RCC 7860 (cell line): ENCODE results near the gene LINGO1.

Source experiments
- DNase-seq: peaks from one replicate; pipeline ENCODE4 v3.0.0-alpha.2; 2015; ENCODE audit warnings: low spot score
- FAIRE-seq: peaks from 2 replicates; lab custom pipeline; 2012; peaks lifted over from hg19 to GRCh38; lab: Jason Lieb, UNC

The LINGO1 gene

DNA sequence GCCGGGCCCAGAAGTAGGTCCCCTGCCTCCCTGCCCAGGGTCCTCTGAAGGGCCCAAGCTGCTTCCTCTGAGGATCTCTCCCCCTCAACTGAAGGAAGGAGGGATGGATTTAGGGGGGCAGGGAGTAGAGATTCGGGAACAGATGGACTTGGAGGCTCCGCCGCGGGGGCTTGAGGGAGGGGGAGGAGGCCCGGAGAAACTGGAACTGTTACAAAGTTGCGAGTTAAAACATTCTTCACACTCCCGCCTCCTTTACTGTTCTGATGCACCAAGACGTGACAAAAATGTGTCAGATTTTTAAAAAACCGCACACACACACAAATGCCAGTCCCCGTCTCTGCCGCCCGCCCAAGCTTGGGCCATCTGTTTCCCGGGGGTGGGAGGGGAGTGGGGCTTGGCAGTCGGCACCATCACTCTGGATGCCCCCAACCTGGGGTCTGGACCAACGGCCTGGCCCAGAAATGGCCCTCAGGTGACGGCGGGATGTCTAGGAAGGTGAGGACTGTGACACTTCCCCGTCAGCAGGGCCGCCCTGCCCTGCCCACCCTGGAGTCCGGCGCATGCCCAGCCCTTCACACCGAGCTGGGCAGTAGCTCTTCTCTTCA, 25.0 kb upstream of the LINGO1 start:
- FAIRE-seq (no peak), DNase-seq (no peak)

DNA sequence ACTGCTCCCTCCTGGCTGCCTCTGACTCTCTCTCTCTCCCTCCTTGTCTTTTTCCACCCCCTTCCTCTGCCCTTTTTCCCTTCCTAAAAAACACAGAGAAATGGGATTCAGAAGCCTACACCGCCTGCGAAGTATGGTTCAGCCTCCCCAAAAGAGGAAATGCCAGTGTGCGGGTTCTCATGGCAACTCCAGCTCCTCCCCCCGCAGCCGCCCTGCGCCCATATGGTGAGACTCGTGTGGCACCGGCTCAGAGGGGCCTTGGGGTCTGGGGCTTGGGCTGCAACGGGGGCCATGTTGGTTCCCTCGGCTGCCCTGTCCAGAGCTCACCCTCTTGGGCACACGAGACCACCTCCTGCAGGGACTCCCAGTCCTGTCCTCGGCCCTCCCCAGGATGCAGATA, 23.6 kb upstream of the LINGO1 start:
- no peak for DNase-seq

DNA sequence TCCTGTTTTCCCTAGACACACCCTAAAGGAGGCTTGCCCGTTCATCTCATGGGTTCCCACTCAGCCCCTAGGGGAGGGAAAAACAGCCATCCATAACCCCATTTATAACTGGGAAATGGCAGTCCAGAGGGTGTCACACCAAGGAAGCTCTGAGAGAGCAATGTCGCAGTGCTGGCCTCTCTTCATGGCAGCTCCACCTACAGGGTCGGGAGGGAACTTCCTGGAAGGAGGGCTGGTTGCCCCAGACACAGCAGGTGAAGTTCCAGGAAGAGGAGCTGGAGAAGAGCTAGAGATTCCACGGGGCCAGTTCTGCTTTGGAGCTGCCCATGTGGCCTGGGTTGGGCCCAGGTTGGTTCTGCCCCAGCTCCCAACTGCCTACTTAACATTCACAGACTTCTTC, 22.3 kb upstream of the LINGO1 start:
- DNase-seq: no peak
- FAIRE-seq: no peak

More for the DNA sequence above, 23.6 kb upstream of the LINGO1 start:
- no peak for FAIRE-seq

DNA sequence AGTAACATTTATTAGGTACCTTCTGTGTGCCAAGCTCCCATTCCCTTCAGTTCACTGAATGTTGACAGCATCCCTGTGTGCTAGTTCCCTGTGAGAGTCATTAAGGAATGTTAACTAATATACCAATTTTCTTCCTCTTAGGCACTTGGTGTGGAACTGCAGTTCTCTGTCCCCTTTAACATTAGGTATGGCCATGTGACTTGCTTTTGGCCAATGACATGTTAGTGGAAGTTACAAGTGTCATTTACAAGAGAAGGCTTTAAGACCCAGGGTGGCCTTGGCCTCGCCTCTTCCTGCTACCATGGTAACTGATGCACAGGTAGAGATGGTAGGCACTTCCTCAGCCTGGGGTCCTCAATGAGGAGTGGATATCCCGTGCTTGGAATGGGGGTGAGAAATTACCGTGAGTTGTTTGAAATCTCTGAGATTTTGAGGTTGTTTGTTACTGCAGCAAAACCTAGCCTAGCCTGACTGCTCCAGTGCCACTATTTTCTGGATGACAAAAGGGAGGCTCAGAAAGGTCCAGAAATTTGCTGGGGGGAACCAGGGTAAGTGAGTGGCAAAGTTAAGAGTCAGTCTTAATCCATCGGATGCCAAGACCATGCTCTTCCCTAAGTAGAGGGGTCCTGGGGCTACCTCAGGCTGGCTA, 21.2 kb upstream of the LINGO1 start:
- DNase-seq: no peak
- FAIRE-seq: no peak

DNA sequence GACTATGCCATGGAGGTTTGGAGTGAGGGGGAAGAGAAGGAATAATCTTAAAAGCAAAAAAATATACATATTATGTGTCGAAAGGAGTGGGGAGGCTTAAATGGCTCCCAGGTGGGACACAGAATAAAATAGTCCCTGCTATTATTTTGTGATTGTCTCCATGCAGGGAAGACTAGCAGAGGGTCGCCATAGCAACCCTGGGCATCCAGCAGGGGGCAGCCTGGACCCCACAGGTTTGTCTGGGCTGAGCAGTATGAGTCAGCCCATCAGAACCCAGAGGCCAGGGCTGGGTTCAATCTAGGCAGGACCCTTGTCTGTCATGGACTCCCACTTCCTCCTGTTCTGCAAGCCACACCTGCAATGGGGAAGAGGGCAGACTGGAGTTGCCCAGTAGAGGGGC, 17.6 kb upstream of the LINGO1 start:
- FAIRE-seq: no peak
- DNase-seq: peak; percentile 8

DNA sequence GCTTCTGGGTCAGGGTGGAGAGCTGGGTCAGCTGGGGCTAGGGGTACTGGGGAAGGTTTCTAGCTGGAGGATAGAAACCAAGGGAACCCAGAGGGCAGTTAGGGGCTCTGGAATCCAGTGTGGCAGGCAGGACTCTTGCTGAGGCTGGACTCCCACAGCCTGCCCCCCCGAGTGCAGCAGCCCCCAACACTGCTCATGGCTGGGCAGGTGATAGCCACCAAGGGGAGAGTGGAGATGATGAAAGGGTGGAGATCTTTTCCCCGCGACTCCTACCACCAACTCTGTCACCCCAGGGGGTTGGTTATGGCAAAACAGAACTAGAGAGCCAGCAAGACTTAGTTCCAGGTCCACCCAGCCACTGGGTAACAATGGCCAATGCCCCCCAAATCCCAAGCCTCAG, 16.9 kb upstream of the LINGO1 start:
- FAIRE-seq (no peak), DNase-seq (no peak)

- FAIRE-seq: no peak
These were observed 16.3 kb upstream of the LINGO1 start for GRCh38 chr15:77649017-77649416.

DNA sequence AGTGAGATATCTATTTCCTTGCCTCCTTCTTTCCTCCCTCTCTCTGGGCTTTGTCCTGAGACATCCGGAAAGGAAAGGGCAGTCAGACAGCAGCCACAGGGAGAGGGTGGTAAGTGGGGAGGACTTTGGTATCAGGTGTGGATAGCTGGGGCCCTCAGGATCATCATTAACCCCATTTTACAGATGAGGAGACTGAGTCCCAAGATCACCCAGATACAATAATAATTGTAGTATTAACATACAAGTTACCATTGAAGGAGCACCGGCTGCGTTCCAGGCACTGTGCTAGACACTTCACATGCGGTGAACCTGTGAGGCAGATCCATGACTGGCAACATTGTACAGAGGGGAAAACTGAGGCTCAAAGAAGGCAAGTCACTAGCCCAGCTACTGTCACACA, 15.2 kb upstream of the LINGO1 start:
- FAIRE-seq (no peak), DNase-seq (no peak)

More at GRCh38 chr15:77649017-77649416, 16.3 kb upstream of the LINGO1 start:
- DNase-seq: no peak

GRCh38 chr15:77646104-77646694, 13.5 kb upstream of the LINGO1 start:
- no peak for FAIRE-seq
- no peak for DNase-seq

DNA sequence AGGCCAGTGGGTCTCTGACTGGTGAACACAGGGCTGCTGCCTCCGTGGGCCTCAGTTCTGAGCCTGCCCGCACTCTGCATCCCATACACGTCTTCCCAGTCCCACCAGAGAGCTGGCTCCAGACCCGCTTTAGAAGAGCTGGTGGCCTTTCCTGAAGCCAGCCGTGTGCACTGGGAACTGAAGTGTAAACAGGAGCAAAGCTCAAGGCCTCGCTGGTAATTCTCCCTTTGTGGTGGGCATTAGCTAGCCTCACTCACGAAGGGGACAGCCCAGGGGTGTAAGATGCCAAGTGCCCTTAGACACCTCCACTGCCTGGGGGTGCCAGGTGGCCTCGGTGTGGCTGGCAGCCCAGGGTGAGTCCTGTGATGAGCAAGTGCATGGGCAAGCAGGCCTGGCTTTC, 12.9 kb upstream of the LINGO1 start:
- no peak for FAIRE-seq
- no peak for DNase-seq

DNA sequence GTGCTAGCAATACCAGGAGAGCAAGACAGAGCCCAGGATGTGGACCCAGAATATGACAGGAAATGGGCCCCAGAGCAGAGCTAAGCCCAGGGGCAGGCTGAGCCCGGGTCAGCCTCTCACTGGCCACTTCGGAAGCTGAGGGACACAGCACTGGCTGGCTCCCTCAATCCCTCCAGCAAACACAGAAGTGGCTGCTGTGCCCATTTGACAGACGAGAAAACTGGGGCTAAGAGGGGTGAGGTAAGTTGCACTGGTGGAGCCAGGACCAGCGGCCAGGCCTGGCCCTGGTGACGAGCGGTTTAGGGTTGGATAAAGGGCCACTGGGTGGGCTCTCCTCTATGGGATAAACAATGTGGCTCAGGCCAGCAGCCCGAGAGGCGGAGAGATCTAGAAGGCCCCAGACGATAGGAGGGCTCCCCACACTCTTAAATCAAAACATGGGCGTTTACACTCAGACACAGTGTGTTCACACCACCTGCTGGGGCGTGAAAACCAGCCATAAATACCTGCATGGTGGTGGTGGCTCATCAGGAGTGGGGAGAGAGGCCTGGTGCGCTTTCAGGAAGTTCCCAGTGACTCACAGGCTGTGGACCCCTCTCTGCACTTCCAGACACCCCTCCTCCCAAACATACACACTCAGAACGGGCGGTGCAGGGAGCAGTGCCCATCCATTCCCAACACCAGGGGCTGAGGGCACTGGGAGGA, 12.0 kb upstream of the LINGO1 start:
- FAIRE-seq (no peak), DNase-seq (no peak)

DNA sequence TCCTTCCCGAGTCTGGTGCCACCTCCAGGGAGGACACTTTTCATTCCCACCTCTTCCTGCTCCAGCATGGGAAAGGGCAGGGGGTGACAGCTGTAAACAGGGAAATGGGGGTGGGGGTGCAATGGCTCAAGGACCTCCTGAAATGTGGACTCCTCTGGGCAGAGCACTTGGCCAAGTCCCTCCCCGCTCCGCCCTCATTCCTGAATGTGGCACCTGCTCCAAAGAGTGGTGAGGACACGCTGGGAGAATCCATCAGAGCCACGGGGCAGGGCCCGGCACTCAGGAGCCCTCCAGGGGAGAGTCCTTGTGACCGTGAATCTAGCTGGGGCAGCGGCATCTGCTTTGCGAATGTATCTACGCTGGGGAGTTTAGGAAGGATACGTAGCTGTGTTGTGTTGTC, 11.1 kb upstream of the LINGO1 start:
- DNase-seq: no peak

GRCh38 chr15:77642793-77643430, 10.2 kb upstream of the LINGO1 start:
- DNase-seq: no peak
- no peak for FAIRE-seq

More for the DNA sequence above, 11.1 kb upstream of the LINGO1 start:
- FAIRE-seq: no peak

DNA sequence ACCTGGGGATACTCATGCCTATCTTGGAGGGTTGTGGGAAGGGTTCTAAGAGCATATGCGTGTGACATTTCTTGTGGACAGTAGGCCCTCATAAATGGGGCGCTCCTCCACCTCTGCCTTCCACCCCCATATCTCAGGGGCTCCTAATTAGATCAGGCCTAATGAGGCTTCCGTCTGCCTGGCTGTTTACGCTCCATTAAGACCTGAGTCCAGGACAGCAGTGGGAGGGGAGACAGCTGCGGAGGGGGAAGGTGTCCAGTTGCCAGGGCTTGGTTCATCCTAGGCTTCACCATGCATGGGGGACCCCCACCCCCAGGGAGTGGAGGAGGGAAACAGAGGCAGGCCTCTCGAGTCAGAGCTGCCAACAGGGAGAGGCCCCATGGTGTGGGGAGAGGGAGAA, 9.3 kb upstream of the LINGO1 start:
- no peak for FAIRE-seq

GRCh38 chr15:77640615-77641014, 7.9 kb upstream of the LINGO1 start:
- FAIRE-seq (no peak), DNase-seq (no peak)

More for the DNA sequence above, 9.3 kb upstream of the LINGO1 start:
- DNase-seq: no peak

DNA sequence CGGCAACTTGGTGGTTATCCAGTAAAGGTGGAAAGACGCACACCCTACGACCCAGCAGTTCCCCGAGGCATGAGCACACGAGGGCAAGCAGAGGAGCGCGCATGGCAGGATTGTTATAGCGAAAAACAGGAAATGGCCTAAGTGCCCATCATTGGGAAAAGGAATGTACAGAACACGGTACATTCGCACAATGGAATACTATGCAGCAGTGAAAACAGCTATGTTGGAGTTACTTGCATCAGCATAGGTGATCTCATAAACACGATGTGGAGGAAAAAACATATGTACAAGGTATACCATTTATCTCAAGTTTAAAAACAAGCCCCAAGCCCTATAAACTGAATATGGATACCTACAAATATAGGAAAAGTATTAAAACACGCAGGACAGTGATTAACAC, 6.7 kb upstream of the LINGO1 start:
- DNase-seq: no peak
- no peak for FAIRE-seq

- no peak for DNase-seq
- no peak for FAIRE-seq
These were observed 5.4 kb upstream of the LINGO1 start for GRCh38 chr15:77637851-77638692.

DNA sequence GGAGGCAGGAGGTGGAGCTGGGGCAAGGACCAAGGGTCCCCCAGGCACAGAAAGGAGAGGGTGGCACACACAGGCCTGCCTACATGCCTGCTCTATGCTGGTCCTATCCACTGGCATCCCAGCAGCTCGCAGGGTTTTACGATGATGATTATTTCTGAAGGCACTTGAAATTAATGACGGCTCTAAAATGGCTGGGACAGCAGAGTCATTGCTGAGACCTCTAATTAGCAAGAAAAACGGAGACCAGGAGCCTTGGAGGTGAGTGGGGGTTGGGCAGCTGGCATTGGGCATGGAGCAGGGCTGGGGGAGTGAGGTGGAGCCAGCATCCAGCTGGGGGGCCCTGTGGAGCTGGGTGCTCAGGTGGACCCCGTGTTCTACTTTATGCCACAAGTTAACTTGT, 3.5 kb upstream of the LINGO1 start:
- no peak for FAIRE-seq
- no peak for DNase-seq

DNA sequence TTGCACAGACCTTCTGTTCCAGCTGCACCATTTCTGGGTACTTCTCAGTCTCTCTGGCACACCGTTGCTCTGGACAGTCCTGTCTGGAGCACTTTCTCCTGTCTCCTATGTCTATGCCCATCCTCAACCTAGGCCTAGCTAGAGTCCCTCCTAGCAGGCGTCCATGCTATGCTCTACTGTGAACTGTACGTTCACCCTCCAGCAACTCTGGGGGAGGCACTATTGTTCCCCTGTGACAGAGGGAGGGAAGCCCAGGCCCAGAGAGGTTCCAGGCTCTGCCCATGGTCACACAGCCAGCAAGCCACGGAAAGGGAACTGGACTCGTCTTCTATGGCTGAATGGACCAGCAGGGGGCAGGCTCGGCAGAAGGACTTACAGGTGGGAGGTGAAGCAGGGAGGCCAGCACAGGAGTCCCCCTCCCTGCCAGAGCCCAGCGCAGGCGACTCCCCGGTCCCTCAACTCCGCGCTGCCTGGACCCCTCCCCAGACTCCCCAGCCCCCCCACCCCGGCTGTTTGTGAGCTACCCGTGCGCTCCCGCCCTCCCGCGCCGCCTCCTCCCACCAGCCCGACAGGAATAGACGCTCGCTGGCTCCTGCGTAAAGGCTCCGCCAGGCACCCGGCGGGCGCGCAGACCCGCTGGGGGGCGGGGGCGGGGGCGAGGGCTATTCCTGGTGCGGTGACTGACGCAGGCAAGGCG, 1.7 kb upstream of the LINGO1 start:
- FAIRE-seq (no peak), DNase-seq (peak; percentile 11)

DNA sequence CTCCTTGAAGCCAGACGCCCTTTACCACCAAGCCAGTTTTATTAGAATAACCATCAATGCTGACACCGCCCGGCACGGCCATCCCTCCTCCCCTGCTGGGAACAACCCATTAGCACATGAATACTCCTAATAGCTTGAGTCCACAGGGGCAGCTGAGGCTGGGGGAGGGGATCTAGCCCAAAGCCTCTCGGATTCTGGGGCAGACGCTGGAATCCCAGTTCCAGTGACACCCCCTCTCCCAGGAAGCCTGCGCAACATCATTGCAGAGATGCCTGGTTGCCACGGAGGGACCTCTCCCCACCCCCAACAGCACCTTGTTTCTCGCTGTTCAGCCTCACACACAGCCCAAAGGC, 1.2 kb upstream of the LINGO1 start:
- DNase-seq: no peak
- FAIRE-seq: no peak
